SU-DHL-6 (cell line): ENCODE results near the gene ANO2.

Experiments
- EZH2phosphoT487 ChIP-seq: fragments of 200-600 bp; sonication (generic), shearing (Covaris generic); conservative IDR thresholded peaks from 2 replicates; pipeline ENCODE4 v1.6.1; 2018; ENCODE audit warnings: mild to moderate bottlenecking, antibody characterized with exemption, low read length, moderate library complexity, mixed read lengths
- TF ChIP-seq, protein P1 (sequence below): fragments of 200-600 bp; sonication (generic); IDR thresholded peaks from one replicate; pipeline ENCODE4 v1.5.1; 2017; ENCODE audit warnings: antibody characterized with exemption, mild to moderate bottlenecking, low read length, moderate library complexity; ENCODE audit not compliant: insufficient read depth, poor library complexity, severe bottlenecking

DNA sequence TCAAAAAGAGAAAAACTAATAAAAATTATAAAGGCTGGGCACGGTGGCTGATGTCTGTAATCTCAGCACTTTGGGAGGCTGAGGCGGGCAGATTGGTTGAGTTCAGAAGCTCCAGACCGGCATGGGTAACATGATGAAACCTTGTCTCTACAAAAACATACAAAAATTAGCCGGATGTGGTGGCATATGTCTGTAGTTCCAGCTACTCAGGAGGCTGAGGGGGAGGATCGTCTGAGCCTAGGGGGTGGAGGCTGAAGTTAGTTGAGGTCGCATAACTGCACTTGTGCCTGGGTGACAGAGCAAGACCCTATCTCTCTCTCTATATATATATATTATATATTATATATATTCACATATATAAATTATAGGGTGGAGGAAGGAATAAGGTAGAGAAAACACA, 32.5 kb upstream of the ANO2 start:
- TF ChIP-seq, protein P1, sequence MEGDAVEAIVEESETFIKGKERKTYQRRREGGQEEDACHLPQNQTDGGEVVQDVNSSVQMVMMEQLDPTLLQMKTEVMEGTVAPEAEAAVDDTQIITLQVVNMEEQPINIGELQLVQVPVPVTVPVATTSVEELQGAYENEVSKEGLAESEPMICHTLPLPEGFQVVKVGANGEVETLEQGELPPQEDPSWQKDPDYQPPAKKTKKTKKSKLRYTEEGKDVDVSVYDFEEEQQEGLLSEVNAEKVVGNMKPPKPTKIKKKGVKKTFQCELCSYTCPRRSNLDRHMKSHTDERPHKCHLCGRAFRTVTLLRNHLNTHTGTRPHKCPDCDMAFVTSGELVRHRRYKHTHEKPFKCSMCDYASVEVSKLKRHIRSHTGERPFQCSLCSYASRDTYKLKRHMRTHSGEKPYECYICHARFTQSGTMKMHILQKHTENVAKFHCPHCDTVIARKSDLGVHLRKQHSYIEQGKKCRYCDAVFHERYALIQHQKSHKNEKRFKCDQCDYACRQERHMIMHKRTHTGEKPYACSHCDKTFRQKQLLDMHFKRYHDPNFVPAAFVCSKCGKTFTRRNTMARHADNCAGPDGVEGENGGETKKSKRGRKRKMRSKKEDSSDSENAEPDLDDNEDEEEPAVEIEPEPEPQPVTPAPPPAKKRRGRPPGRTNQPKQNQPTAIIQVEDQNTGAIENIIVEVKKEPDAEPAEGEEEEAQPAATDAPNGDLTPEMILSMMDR = no peak
- TF ChIP-seq EZH2phosphoT487 = no peak
